ENCODE data around the gene MAG.

The MAG gene

DNA sequence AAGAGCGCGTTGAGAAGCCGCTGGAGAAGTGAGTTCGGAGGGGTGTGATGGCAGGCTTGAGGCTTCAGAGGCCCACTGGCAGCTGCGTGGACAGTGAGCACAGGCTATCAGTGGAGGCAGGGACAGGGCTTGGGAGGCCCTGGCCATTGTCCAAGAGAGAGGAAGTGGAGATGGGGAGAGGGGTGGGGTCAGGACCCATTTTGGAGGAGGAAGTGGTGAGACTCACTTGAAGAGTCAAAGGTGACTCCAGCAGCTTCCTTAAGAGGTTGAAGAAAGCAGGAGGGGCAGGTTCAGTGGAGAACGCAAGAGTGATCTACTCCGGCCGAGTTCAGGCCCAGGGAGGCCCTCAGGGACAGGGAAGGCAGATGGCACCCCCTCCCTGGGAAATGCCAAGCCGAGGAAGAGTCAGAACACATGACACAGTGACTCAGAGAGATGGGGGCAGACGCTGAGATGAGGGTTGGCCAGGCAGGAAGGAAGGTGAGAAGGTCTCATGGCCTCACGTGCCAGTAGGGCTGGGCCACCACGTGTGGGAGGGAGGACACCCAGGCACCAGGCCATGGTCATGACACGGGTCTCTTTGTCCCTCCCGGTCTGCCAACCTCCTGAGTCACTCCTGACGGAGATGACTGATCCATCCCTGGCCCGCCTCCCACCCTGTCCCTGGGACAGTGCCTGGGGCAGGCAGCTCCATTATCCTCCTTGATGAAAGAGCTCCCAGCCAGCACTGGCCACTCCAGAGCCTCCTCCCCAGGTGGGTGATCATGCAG is 26.9 kb downstream of the MAG start:
- DNase-seq (ENCODE audit: low spot score) = no peak

DNA sequence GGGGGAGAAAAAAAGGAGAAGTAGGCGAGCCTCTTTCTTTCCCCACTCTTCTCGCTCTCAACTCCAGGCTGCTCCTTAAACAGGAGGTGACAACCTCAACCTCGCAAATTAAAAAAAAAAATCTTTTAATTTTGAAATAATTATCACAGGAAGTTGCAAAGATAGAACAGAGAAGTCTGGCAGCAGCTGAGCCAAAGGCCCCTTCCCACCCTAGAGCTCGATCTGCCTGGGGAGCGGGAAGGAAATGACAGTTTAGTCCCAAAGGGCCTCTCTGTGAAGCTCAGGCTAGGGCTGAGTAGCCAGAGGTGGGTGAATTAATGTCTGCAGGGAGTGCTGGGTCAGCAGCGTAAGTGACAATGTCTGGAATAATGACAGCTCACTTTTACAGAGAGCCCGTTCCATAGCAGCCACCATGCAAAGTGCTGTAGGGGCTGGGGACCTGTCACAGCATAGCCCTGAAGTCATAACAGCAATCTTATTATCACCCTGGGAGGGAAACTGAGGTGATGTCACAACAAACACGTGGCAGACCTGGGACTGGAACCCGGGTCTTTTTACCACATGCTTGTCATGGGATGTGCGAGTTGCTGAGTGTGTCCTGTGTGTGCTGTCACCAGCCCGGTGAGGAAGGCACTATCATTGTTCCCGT is 28.2 kb downstream of the MAG start:
- no peak for DNase-seq (ENCODE audit: low spot score)

DNA sequence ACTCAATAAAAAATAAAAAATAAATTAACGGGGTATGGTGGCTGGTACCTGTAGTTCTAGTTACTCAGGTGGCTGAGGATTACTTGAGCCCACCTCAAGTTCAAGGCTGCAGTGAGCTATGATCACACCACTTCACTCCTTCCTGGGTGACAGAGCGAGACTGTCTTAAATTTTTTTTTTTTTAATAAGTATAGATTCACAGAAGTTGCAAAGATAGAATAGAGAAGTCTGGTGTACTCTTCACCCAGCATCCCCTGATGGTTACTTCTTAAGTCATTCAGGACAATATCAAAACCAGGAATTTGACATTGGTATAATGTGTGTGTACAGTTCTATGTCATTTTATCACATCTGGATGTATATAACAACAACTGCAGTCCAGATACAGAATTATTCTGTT is 29.3 kb downstream of the MAG start:
- no peak for DNase-seq (ENCODE audit: low spot score)

DNA sequence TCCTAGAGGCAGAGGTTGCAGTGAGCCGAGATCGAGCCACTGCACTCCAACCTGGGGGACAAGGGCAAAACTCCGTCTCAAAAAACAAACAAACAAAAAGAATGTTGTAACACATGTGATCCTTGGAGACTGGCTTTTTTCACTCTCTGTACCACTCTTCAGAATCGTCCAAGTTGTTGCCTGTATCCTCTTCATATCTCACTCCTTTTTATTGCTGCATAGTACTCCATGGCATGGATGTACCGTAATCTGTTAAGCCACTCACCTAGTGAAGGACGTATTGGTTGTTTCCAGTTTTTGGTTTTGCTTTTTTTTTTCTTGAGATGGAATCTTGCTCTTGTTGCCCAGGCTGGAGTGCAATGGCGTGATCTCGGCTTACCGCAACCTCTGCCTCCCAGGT is 30.1 kb downstream of the MAG start:
- DNase-seq (ENCODE audit: low spot score) = no peak

DNA sequence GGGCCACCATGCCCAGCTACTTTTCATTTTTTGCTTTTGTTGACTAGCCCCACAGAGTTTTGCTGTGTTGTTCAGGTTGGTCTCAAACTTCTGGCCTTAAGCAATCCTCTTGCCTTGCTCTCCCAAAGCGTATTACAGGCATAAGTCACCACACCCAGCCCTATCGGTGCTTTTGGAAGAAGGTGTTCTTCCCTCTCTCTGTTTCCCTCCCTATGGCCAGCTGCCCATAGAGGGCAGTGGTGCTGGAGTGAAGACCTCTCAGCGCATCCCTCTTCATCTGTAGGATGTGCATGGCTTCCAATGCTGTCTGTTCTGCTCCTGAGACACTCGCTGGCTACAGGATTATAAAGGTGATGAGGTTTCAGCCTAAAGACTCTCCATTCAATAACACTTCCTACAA is 35.7 kb downstream of the MAG start:
- no peak for DNase-seq (ENCODE audit: low spot score)

DNA sequence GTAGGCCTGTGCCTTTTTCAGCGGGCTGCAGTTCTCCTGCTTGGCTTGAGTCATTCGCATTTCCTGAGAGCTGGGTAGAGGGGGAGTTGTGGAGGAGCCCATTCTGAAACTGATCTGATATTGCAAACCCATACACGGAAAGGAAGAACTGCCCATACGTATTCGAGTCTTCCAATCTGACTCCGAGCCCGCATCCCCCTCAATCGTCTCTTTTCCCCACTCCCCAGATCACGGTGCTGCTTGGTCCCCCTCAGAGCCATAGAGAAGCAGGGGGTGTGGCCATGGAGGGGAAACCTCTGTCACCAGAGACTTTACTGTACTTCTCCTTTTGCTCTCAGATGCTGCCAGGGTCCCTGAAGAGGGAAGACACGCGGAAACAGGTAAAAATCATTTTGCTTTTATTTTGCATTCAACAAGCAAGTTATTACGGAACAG is 36.9 kb downstream of the MAG start, which contains the start of gene CD22:
TSS of gene CD22 (plus strand) at position 337 of the 435 bp plus-strand sequence. CDS start 2,854 bp downstream, outside the sequence.
- DNase-seq (ENCODE audit: low spot score) = no peak

DNA sequence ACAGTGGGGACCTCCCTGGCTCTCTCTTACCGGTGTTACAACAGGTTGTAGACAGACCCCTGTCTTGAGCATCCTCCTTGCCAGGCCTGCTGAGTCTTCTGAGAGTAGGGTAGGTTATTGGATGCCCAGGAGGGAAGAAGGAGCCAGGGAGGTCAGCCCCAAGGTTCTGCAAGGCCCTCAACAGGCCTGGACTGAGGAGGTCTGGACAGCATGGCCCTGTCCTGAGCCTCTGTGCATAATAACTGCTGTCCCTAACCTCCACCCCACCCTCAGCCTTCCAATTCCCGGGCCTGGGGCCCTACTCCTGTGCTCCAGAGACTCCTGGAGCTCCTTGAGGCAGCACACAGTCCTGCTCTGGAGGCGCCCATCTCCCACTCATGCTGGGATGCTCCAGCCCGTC is 37.4 kb downstream of the MAG start:
- no peak for DNase-seq (ENCODE audit: low spot score)

DNA sequence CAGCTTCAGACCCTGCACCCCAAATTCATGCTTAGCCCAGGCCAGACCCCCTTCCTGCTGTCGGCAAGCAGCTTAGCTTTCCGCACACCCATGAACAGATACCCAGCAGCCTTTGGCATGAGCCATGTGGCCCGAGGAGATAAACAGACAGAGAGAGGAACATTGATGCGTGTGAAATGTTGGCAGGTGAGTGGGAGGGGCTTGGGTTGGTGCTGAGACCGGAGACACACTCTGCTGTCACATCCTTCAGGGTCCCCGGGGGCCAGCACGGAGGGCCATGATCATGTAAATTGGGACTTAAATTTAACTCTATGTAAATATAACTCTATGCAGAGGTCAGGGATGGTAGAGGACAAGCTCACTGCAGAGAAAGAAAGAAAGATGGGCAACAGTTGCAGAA is 38.5 kb downstream of the MAG start:
- DNase-seq (ENCODE audit: low spot score) = no peak

DNA sequence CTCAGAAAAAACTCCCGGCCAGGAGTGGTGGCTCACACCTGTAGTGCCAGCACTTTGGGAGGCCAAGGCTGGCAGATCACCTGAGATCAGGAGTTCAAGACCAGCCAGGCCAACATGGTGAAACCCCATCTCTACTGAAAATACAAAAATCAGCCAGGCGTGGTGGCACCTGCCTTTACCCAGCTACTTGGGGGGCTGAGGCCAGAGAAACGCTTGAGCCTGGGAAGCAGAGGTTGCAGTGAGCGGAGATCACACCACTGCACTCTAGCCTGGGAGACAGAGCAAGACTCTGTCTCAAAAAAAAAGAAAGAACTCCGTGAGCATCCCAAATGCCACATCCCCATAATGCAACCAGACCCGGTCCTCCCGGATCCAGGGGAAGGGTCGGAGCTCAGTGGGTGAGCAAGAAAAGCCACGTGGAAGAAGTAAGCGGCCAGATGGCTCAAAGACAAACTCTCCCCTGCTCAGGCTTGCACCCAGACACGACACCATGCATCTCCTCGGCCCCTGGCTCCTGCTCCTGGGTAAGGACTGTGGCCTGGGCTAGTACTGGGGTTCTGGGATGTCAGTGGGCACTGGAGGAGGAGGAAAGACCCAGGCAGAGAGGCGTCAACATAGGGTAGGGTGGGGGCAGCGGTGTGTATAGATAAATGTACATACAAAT is 39.7 kb downstream of the MAG start:
- no peak for DNase-seq (ENCODE audit: low spot score)

DNA sequence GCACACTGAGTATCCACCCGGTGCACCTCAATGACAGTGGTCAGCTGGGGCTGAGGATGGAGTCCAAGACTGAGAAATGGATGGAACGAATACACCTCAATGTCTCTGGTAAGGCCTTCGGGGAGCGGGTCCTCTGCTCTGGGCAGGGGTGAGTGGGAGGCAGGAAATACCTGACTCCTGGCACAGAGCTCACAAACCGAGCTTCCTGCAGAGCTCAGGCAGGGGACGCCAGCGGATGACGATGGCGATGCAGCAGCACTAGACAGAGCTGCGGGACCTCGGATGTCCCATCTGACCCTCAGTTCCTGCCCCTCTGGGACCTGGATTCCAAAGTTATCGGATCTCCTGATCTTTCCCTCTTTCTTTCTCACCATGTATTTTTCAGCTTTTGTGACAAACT is 40.9 kb downstream of the MAG start:
- DNase-seq (ENCODE audit: low spot score) = no peak

DNA sequence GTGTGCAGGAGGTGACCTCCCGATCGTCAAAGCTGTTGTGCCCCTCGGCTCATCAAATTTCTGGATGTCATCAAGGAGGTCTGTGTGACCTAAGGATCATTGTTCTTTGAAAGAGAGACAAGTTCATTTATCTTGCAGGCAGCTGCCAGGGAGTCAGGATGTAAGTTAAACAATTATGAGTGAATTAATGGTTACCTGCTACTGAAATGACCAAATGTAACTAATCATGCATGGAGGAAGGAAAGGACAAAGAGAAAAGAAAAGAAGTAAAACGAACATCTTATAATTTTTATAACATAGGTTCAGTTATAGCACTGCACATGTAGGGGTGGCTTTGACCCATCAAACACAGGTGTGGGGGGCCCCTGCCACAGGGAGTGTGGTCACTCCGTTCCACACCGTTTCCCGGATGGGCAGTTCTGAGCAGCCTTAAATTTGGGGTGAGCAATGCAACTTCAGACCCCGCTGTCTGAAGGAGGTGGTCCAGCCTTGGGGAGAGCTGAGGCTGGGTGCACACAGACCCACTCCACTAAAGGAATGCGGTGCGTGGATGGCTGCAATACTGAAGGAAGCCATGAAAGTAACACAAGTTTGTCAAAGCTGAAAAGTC is 42.3 kb downstream of the MAG start:
- no peak for DNase-seq (ENCODE audit: low spot score)

DNA sequence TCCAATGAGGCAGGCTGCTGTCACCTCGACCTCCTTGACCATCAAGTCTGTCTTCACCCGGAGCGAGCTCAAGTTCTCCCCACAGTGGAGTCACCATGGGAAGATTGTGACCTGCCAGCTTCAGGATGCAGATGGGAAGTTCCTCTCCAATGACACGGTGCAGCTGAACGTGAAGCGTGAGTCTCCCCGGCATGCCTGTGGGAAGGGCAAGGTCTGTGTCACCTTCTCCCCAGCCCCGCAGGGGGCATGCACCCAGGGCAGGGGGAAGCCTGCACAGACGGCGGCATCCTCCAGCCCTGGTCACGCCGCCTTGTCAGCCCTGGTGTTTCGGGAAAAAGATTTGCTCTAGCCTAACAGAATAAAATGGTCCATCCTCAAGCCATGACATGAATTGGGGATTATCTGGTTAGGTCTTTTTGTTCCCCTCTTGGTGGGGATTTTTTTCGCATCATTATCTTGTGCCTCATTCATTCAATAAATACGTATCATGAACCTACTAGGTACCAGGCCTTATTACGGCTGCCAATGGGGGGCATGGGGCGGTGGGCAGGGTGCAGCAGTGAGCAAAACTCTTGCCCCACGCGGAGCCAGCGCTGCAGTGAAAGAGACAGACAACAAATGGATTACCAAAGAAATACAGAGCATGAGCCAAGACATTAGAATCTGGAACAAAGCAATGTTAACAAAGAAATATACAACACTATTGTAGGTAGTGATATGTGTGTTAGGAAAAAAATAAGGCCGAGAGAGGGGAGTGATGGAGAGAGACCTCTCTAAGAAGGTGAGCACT is 44.4 kb downstream of the MAG start:
- DNase-seq (ENCODE audit: low spot score) = no peak

DNA sequence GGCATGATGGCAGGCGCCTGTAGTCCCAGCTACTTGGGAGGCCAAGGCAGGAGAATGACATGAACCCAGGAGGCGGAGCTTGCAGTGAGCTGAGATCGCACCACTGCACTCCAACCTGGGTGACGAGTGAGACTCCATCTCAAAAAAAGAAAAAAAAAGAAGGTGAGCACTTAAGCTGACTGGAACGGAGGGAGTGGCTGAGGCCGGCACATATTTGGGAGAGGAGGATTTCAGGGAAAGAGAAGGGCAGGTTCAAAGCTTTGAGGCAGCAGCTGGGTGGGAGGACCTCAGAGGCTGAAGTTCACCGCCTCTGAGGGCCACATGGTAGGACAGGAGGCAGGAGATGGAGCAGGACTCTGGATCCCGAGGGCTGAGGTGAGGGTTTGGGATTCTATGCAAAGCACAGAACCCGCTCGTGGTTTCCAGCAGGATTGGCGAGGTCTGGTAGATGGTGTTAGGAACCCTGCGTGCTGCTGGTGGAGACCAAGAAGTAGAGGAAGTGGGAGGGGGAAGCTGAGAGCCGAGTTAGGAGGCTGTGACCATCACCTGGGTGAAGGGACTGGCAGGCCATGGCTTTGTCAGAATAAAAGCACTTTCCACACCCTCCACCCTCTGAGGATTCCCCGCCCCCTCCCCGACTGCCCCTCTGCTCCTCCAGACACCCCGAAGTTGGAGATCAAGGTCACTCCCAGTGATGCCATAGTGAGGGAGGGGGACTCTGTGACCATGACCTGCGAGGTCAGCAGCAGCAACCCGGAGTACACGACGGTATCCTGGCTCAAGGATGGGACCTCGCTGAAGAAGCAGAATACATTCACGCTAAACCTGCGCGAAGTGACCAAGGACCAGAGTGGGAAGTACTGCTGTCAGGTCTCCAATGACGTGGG is 45.4 kb downstream of the MAG start:
- DNase-seq (ENCODE audit: low spot score) = no peak

DNA sequence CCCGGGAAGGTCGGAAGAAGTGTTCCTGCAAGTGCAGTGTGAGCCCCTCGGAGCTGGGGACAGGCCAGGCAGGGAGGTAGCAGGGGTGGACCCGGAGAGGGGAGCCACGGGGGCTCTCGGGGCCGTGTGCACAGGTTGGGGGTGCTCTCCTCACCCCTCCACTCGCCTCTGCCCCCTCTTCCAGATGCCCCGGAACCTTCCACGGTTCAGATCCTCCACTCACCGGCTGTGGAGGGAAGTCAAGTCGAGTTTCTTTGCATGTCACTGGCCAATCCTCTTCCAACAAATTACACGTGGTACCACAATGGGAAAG is 46.0 kb downstream of the MAG start:
- no peak for DNase-seq (ENCODE audit: low spot score)

DNA sequence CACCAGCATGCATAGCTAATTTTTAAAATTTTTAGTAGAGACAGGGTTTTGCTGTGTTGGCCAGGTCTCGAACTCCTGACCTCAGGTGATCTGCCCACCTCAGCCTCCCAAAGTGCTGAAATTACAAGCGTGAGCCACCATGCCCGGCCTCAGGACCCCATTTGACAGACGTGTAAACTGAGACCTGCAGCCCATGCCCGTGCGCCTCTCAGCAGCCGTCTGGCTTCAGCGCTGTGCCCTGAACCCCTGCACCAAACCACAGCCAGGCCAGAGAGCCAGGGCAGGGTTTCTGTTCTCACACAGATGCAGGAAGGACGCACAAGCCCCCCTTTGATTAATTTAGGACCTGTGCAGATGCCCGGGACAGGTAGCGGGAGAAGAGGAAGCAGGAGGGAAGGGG is 48.5 kb downstream of the MAG start:
- no peak for DNase-seq (ENCODE audit: low spot score)

DNA sequence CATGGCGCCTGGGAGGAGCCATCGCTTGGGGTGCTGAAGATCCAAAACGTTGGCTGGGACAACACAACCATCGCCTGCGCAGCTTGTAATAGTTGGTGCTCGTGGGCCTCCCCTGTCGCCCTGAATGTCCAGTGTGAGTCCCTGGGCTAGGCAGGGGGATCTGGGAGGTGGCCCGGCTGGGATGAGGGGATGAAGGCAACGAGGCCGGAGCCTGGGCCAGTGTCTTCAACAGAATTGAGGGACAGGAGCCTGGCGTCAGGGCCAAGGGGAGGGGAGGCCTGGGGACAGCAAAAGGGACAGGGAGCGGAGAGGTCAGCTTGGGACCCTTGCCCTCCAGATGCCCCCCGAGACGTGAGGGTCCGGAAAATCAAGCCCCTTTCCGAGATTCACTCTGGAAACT is 49.0 kb downstream of the MAG start:
- no peak for DNase-seq (ENCODE audit: low spot score)

DNA sequence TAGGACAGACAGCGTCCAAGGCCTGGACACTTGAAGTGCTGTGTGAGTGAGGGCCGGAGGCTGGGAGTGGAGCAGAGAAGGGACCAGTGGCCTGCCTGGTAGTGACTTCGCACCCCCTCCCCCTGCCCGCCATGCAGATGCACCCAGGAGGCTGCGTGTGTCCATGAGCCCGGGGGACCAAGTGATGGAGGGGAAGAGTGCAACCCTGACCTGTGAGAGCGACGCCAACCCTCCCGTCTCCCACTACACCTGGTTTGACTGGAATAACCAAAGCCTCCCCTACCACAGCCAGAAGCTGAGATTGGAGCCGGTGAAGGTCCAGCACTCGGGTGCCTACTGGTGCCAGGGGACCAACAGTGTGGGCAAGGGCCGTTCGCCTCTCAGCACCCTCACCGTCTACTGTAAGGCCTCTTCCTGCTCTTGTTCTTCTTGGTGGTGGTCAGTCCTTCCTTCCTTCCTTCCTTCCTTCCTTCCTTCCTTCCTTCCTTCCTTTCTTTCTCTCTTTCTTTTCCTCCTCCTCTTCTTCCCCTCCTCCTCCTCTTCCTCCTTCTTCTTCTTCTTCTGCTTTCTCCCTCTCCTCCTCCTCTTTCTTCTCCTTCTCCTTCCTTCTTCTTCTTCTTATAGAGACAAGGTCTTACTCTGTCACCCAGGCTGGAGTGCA is 49.7 kb downstream of the MAG start:
- no peak for DNase-seq (ENCODE audit: low spot score)

DNA sequence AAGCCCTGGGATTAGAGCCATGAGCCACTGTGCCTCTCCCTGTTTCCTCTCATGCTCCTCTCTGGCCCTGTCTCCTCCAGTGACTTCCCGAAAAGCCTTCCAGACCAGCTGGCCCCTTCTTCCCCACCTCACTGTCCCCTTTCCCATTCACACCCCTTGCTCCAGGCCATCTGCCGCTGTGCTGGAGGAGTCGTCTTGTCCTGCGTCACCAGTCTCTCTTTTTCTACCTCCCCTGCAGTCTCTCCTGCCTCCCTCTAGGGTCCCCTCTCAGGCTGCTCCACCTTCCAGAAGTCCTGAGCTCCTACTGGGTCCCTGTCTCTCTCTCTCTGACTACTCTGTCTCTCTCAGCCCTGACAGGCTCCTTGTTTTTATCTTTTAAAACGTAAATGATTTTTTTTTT is 50.5 kb downstream of the MAG start:
- no peak for DNase-seq (ENCODE audit: low spot score)

DNA sequence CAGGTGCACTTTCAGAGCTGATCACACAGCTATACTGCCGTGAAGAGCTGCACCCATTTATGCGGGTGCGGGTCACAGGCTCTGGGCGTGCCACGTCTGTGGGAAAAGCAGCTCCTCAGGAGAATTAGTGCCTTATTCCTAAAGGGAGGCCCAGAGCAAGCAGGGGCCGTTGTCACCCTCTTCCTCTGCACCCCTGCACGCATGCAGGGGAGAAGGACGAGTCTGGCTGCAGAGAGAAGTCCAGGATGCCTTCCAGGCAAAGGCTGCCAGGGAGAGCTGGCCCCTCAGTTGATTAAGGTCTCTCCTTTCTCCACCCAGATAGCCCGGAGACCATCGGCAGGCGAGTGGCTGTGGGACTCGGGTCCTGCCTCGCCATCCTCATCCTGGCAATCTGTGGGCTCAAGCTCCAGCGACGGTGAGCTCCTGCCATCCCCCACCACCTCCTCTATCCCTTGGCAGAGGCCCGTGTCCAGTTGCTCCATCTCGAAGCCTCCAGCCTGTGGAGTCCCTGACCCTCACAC is 52.6 kb downstream of the MAG start:
- no peak for DNase-seq (ENCODE audit: low spot score)

DNA sequence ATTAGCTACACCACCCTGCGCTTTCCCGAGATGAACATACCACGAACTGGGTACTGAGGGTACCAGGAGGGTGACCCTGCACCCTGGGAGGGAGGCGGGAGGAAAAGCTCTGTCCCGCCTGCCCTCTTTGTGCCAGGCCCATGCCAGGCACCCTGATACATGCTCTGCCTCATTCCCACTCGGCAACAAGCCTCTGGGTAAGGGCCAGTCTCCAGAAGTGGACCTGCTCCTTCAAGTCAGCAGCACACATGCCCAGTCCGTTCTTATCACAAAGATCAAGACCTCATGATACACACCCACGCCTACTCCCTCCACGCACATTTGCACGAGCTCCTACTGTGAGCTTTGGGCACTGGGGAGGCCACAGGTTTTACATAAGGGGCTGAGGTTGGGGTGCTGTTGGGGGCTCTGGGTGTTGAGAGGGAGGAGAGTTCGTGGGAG is 53.7 kb downstream of the MAG start:
- DNase-seq (ENCODE audit: low spot score) = no peak

Data from HuH-7 (cell line).